Effector memory CD4-positive, alpha-beta T cell (primary cell): ENCODE results near the gene SYNGAP1.

Source experiments
- DNase-seq, 3 donors: peaks; one replicate each; pipeline ENCODE4 v3.0.0-alpha.2; 2020
- H3K27ac ChIP-seq: 2 replicates; pipeline ENCODE4 v1.7.0; 2013; ENCODE audit warnings: mild to moderate bottlenecking, low read length, moderate library complexity; ENCODE audit not compliant: insufficient read depth, poor library complexity, severe bottlenecking
- H3K27me3 ChIP-seq: replicated peaks from 2 replicates; pipeline ENCODE4 v1.7.0; 2013; ENCODE audit warnings: mild to moderate bottlenecking, low read length; ENCODE audit not compliant: insufficient read depth, control insufficient read depth, poor library complexity, severe bottlenecking
- H3K36me3 ChIP-seq: 2 replicates; pipeline ENCODE4 v1.7.0; 2013; ENCODE audit warnings: mild to moderate bottlenecking, low read length, moderate library complexity; ENCODE audit not compliant: control insufficient read depth, insufficient read depth
- H3K4me1 ChIP-seq: 2 replicates; pipeline ENCODE4 v1.7.0; 2013; ENCODE audit warnings: low read length, mild to moderate bottlenecking; ENCODE audit not compliant: control insufficient read depth, insufficient read depth, poor library complexity, severe bottlenecking
- H3K4me3 ChIP-seq: 2 replicates; pipeline ENCODE4 v1.7.0; 2013; ENCODE audit warnings: low read length, low read depth, mild to moderate bottlenecking; ENCODE audit not compliant: insufficient read depth, poor library complexity, severe bottlenecking
- H3K9me3 ChIP-seq: 2 replicates; pipeline ENCODE4 v1.7.0; 2013; ENCODE audit warnings: mild to moderate bottlenecking, low read length, moderate library complexity; ENCODE audit not compliant: control insufficient read depth

SYNGAP1 gene

DNA sequence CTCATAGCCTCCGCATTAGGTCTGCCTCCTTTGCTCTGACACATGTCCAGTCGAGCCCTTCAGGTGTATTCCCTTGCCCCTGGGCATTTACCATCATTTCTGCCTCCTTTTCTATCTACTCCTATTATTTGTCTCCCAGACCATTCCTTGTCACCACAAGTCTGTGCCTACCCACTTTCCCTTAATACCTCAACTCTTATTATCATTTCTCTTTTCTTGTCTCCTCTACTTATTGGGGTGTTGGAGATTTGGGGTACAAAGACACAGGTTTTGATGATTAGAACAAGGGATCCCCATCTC is 1.4 kb downstream of the SYNGAP1 start:
- no peaks in the 10 kb centered on the region for H3K27me3 ChIP-seq
- no peak overlapping the region for H3K27ac ChIP-seq
- H3K4me1 ChIP-seq: peaks cover 30% of the 10 kb centered on the region
- H3K36me3 ChIP-seq: no peaks in the 10 kb centered on the region
- DNase-seq: no peak
- no peaks in the 10 kb centered on the region for H3K9me3 ChIP-seq
- no peak overlapping the region for H3K4me3 ChIP-seq

DNA sequence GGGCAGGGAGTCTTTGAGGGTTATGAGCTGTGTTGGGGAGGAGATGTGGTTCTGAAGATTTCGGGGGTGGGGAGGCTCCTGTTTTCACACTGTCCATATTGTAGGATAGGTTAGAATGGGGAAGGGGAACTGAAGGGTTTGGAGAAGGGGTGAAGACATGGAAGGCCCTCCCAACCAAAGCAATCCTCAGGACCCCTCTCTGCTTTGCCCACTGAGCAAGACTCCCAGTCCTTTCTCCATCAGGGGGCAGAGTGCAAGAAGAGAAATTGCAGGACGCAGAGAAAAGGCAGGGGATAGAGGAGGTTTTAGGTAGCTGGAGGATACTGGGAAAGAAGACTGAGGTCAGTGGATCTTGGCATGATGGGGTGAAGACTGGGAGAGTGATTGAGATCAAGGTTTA is 3.9 kb downstream of the SYNGAP1 start:
- H3K36me3 ChIP-seq: no peaks in the 10 kb centered on the region
- no peaks in the 10 kb centered on the region for H3K9me3 ChIP-seq
- H3K27me3 ChIP-seq: no peaks in the 10 kb centered on the region
- no peak for DNase-seq
- H3K4me1 ChIP-seq: peaks cover 32% of the 10 kb centered on the region
- no peak overlapping the region for H3K4me3 ChIP-seq
- no peak overlapping the region for H3K27ac ChIP-seq

DNA sequence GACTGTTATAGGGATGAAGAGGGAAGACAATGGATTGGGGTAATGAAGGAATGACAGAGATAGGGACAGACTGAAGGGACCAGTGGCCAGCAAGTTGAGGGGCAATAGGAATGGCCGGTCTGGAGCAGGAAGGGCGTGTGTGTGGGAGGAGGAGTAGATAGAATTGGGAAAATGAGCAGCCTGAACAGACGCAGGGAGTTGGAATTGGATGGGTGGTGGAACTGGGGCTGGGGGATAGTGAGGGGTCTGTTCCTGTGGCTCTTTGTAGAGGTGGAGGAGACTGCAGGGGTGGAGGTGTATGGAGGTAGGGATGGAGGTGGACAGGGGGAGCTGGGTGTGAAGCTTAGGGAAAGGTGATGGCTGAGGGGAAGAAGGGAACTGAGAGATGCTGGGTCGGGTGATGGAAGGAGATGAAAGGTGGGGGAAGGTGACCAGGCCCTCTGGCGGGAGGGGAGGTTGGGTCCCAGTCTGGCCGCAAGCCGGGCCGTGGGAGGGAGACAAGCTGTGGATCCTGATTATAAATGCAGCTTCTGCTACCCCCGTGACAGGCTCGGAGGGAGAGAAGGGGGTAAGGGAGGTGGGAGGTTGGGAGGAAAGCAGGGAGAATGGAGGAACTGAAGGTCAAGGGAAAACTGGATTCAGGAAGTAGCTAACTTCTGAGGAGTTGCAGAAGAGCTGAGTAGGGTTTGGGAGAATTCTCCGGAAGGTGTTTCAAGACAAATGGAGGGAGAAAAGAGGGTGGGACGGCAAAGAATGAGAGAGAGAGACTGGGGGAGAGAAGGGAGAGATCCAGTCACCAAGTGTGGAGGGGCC is 5.2 kb downstream of the SYNGAP1 start:
- Histone ChIP-seq H3K9me3 (no peaks in the 10 kb centered on the region), H3K4me3 (peak overlapping the region; percentile 53), H3K27me3 (no peaks in the 10 kb centered on the region), H3K27ac (peak overlapping the region; percentile 89), H3K4me1 (peaks cover 33% of the 10 kb centered on the region), H3K36me3 (no peaks in the 10 kb centered on the region)
- no peak for DNase-seq

DNA sequence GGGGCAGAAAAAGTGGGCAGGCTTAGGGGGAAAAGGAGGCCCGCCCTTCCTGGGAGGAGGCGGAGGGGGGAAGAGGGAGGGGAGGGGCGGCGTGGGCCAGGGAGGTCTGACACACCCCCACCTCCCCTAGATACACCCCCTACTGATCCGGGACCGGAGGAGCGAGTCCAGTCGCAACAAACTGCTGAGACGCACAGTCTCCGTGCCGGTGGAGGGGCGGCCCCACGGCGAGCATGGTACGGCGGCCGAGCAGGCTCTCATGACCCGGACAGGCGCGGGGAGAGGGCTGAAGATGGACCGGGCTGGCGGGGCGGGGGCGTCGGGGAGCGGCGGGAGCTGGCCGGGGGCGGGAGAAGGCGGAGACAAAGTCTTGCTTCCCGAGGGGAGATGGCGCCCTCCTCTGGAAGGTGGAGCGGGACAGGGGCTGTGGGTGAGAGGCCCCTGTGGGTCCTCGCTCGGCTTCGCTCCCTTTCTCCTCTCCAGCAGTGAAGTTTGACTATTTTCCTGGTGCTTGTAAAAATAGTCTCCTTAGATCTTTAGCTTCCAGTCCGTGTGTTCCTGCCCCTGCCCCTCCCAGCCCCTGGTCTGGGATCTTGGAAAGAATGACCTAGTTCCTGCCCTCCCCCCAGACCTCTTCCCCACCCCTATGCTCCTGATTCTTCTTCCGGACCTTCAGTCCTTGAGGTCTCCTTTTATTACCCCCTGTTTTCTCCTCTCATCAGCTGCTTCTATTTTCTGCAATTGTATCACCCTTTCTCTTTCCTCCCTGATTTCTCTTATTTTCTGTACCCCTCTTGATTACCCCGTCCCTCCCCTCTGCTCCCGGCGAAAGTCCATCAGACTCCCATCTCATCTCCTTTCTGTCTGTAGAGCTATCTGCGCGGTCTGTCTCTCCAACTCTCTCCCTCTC is 6.1 kb downstream of the SYNGAP1 start:
- no peaks in the 10 kb centered on the region for H3K9me3 ChIP-seq
- peak overlapping the region; percentile 53 for H3K4me3 ChIP-seq
- H3K27ac ChIP-seq: peak overlapping the region; percentile 89
- no peaks in the 10 kb centered on the region for H3K36me3 ChIP-seq
- H3K4me1 ChIP-seq: peaks cover 42% of the 10 kb centered on the region
- DNase-seq: peak; percentile 76 to 82 (median 79)
- H3K27me3 ChIP-seq: no peaks in the 10 kb centered on the region

DNA sequence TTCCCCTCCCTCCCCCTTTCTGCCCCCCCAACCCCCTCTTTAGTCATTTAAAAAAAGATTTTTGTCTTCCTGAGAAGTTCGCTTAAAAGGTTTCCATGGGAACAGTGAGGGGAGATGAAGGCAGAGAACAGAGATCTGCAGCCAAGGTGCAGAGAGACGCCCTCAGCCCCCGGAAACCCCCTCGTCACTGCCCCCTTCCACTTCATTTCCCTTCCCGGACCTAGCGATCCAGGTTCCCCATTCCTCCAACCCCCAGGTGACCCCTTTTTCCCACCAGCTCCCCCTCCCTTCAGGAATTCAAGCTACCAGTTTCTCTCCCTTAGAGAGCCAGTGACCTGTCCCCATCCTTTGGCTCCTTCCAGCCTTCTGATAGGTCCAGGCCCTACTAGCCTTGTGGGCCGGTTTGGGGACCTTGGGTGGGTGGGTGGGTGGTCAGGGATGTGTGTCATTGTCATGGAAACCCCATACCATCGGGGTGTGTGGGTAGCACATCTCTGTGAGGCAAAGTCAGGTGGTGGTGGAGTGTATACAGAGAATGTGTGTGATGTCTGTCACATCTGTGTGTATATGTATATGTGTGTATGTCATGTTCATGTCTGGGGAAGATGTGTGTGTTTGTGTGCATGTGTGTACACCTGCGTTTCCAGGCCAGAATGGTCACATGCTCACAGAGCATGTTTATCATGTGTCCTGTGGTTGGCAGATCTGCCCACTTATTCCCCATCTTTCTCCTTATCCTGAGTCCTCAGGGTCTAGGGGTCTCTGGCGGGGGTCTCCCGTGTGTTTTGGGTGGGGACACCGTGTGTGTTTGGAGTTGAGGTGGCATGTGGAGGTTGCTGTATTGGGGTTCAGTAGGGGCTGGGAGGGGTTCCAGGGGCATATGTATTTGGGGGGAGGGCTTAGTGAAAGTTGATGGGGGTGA is 7.0 kb downstream of the SYNGAP1 start:
- Histone ChIP-seq H3K27me3 (no peaks in the 10 kb centered on the region), H3K4me1 (peaks cover 51% of the 10 kb centered on the region), H3K27ac (peak overlapping the region; percentile 89), H3K9me3 (no peaks in the 10 kb centered on the region), H3K36me3 (no peaks in the 10 kb centered on the region), H3K4me3 (peak overlapping the region; percentile 57)
- DNase-seq: peak; percentile 45 to 51 (median 48)

GRCh38 chr6:33427585-33428223 is 7.8 kb downstream of the SYNGAP1 start:
- Histone ChIP-seq H3K4me3 (peak overlapping the region; percentile 57), H3K27me3 (no peaks in the 10 kb centered on the region), H3K9me3 (no peaks in the 10 kb centered on the region), H3K4me1 (peaks cover 55% of the 10 kb centered on the region), H3K27ac (peak overlapping the region; percentile 89), H3K36me3 (no peaks in the 10 kb centered on the region)
- peak; percentile 56 to 59 (median 57) for DNase-seq

GRCh38 chr6:33428224-33428965 is 8.5 kb downstream of the SYNGAP1 start:
- Histone ChIP-seq H3K9me3 (no peaks in the 10 kb centered on the region), H3K4me3 (peak overlapping the region; percentile 46), H3K4me1 (peaks cover 55% of the 10 kb centered on the region), H3K27ac (peak overlapping the region; percentile 89), H3K27me3 (no peaks in the 10 kb centered on the region), H3K36me3 (no peaks in the 10 kb centered on the region)
- no peak for DNase-seq

GRCh38 chr6:33428966-33429749 is 9.3 kb downstream of the SYNGAP1 start:
- peaks cover 55% of the 10 kb centered on the region for H3K4me1 ChIP-seq
- no peaks in the 10 kb centered on the region for H3K9me3 ChIP-seq
- peak overlapping the region; percentile 46 for H3K4me3 ChIP-seq
- H3K27me3 ChIP-seq: no peaks in the 10 kb centered on the region
- H3K36me3 ChIP-seq: no peaks in the 10 kb centered on the region
- H3K27ac ChIP-seq: peak overlapping the region; percentile 89
- DNase-seq: no peak
